Neural progenitor cell (in vitro differentiated cells): ENCODE results near the gene SLCO3A1. TPM values are rescaled to one million over a fixed set of nuclear protein-coding genes. Genes with fewer than 3 reads are reported as not detected.
A peak's percentile ranks its signal among the peaks of the same experiment; 100 is the strongest.

Source experiments
- DNase-seq: peaks from one replicate; pipeline ENCODE4 v3.0.0-alpha.2; 2016; ENCODE audit warnings: low spot score
- H2AFZ ChIP-seq: fragments of 200-600 bp; sonication (generic); replicated peaks from 2 replicates; pipeline ENCODE4 v1.6.1; 2016; ENCODE audit warnings: antibody characterized with exemption
- H3F3A ChIP-seq: fragments of 200-600 bp; sonication (generic); 2 replicates; pipeline ENCODE4 v1.6.1; 2016; ENCODE audit warnings: antibody characterized with exemption, low read depth
- H3K27ac ChIP-seq: fragments of 200-600 bp; sonication (generic); 2 replicates; pipeline ENCODE4 v1.5.1; 2016; ENCODE audit warnings: mild to moderate bottlenecking
- H3K27me3 ChIP-seq: fragments of 200-600 bp; sonication (generic); 2 replicates; pipeline ENCODE4 v1.6.1; 2016; ENCODE audit warnings: mild to moderate bottlenecking, moderate library complexity
- H3K36me3 ChIP-seq: fragments of 200-600 bp; sonication (generic); 2 replicates; pipeline ENCODE4 v1.5.1; 2016
- H3K4me1 ChIP-seq: fragments of 200-600 bp; sonication (generic); 2 replicates; pipeline ENCODE4 v1.6.1; 2016; ENCODE audit warnings: mixed run types
- H3K4me2 ChIP-seq: fragments of 200-600 bp; sonication (generic); 2 replicates; pipeline ENCODE4 v1.6.1; 2016
- H3K4me3 ChIP-seq: fragments of 200-600 bp; sonication (generic); 2 replicates; pipeline ENCODE4 v1.5.1; 2016
- H3K79me2 ChIP-seq: fragments of 200-600 bp; sonication (generic); 2 replicates; pipeline ENCODE4 v1.6.1; 2016; ENCODE audit warnings: low read depth
- H3K9ac ChIP-seq: fragments of 200-600 bp; sonication (generic); 2 replicates; pipeline ENCODE4 v1.6.1; 2016
- H3K9me3 ChIP-seq: fragments of 200-600 bp; sonication (generic); 2 replicates; pipeline ENCODE4 v1.5.1; 2016; ENCODE audit warnings: low read depth
- H4K20me1 ChIP-seq: fragments of 200-600 bp; sonication (generic); 2 replicates; pipeline ENCODE4 v1.6.1; 2016; ENCODE audit warnings: low read depth
- H3K27ac Mint-ChIP-seq: 3 replicates; pipeline ENCODE4 v1.8.0; 2021; ENCODE audit warnings: mixed read lengths
- H3K27me3 Mint-ChIP-seq: 2 replicates; pipeline ENCODE4 v1.8.0; 2022; ENCODE audit warnings: low read depth, mild to moderate bottlenecking, inconsistent platforms, moderate library complexity, mixed read lengths; ENCODE audit not compliant: insufficient read depth
- H3K36me3 Mint-ChIP-seq: 3 replicates; pipeline ENCODE4 v1.8.0; 2021; ENCODE audit warnings: mixed read lengths
- H3K4me1 Mint-ChIP-seq: 3 replicates; pipeline ENCODE4 v1.8.0; 2021; ENCODE audit warnings: mixed read lengths
- H3K4me3 Mint-ChIP-seq: 3 replicates; pipeline ENCODE4 v1.8.0; 2021; ENCODE audit warnings: mild to moderate bottlenecking, moderate library complexity, mixed read lengths
- H3K9me3 Mint-ChIP-seq: 3 replicates; pipeline ENCODE4 v1.8.0; 2020; ENCODE audit warnings: mixed read lengths
- EZH2 ChIP-seq: fragments of 200-600 bp; sonication (generic); IDR thresholded peaks from 2 replicates; pipeline ENCODE4 v1.6.1; 2017; ENCODE audit warnings: antibody characterized with exemption, mild to moderate bottlenecking, moderate library complexity
- EZH2phosphoT487 ChIP-seq: fragments of 200-600 bp; sonication (generic); IDR thresholded peaks from 2 replicates; pipeline ENCODE4 v1.6.1; 2017; ENCODE audit warnings: antibody characterized with exemption
- total RNA-seq: library from RNA; depleted of rRNA; stranded (reverse); fragments of >200 nt; gene quantifications from 2 replicates; pipeline ENCODE4 v1.2.3, GENCODE V29; 2015; ENCODE audit warnings: low replicate concordance
- TF ChIP-seq, protein P1 (sequence below): fragments of 200-600 bp; sonication (generic); IDR thresholded peaks from 2 replicates; pipeline ENCODE4 v1.5.1; 2017; ENCODE audit warnings: antibody characterized with exemption, mild to moderate bottlenecking

The SLCO3A1 gene
- total RNA-seq, 1 donor from 2014 or later: 6.6 TPM

DNA sequence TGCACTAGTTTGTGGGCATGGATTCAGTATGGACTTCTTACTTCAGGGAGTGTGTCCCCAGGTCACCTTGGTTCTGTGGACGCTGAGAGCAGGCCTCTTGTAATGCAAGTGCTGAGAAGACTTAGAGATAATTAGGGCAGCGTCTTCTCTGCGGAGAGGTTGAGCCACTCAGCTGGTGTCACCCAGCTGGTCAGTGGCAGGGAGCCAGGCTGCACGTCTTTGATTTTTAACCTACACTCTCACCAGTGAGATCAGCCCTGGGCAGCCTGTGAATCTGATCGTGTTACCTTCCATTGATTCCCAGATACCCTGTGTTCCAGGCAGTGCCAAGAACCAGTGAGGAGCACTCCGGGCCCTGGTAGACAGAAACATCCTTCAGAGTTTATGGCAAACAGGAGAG is 92.6 kb downstream of the SLCO3A1 start:
- Mint-ChIP-seq H3K9me3 (no peaks in the 10 kb centered on the region), H3K36me3 (no peaks in the 10 kb centered on the region), H3K4me3 (no peak overlapping the region), H3K4me1 (peaks cover 58% of the 10 kb centered on the region), H3K27ac (no peak overlapping the region), H3K27me3 (peaks cover 7% of the 10 kb centered on the region)
- DNase-seq: no peak
- Histone ChIP-seq H3K27me3 (no peaks in the 10 kb centered on the region), H3K79me2 (peaks cover 5% of the 10 kb centered on the region), H4K20me1 (peaks cover 4% of the 10 kb centered on the region), H3K4me1 (peaks cover 34% of the 10 kb centered on the region), H3F3A (peaks cover 15% of the 10 kb centered on the region), H3K9me3 (no peaks in the 10 kb centered on the region), H3K36me3 (no peaks in the 10 kb centered on the region), H3K4me3 (no peak overlapping the region), H3K27ac (no peak overlapping the region), H2AFZ (no peak overlapping the region), H3K9ac (no peak overlapping the region), H3K4me2 (no peak overlapping the region)
- TF ChIP-seq EZH2phosphoT487 (no peak), EZH2 (no peak)
- TF ChIP-seq, protein P1, sequence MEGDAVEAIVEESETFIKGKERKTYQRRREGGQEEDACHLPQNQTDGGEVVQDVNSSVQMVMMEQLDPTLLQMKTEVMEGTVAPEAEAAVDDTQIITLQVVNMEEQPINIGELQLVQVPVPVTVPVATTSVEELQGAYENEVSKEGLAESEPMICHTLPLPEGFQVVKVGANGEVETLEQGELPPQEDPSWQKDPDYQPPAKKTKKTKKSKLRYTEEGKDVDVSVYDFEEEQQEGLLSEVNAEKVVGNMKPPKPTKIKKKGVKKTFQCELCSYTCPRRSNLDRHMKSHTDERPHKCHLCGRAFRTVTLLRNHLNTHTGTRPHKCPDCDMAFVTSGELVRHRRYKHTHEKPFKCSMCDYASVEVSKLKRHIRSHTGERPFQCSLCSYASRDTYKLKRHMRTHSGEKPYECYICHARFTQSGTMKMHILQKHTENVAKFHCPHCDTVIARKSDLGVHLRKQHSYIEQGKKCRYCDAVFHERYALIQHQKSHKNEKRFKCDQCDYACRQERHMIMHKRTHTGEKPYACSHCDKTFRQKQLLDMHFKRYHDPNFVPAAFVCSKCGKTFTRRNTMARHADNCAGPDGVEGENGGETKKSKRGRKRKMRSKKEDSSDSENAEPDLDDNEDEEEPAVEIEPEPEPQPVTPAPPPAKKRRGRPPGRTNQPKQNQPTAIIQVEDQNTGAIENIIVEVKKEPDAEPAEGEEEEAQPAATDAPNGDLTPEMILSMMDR: no peak

DNA sequence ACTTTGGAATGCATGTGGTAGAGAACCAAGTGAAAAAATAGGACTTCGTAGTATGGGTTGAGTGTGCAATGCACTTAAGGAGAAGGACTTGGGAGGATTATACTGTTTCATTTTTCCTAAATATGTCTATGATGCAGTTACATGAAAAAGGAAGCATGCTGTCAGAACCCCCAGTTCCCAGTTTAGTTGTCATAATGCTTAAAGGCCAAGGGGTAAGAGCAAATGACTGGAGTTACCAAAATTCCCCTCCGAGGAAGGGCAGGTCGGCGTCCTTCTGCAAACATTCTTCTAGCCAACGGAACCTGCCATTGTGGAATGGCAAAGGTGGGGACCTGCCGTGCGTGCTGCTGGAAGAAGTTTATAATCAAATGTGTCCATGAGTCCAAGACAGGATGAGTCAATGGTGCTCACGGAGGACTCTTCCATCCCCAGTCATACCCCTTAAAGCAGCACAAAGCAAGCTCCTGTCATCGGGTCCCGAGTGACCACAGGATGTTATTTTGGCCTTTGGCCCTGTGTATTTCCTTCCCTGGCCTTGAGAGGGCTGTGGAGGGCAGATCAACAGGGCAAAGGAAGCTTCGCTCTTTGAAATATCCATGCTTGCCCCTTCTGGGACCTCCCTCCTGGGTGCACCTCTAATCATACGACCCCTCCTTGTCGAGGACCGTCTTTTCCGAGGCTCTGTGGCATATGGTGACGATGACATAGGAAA is 93.2 kb downstream of the SLCO3A1 start:
- peaks cover 7% of the 10 kb centered on the region for H3K79me2 ChIP-seq
- no peak overlapping the region for H3K9ac ChIP-seq
- Mint-ChIP-seq H3K36me3 (no peaks in the 10 kb centered on the region), H3K27me3 (peaks cover 7% of the 10 kb centered on the region), H3K4me3 (no peak overlapping the region), H3K9me3 (no peaks in the 10 kb centered on the region), H3K4me1 (peaks cover 52% of the 10 kb centered on the region), H3K27ac (no peak overlapping the region)
- no peaks in the 10 kb centered on the region for H3K9me3 ChIP-seq
- peaks cover 15% of the 10 kb centered on the region for H3F3A ChIP-seq
- no peak overlapping the region for H2AFZ ChIP-seq
- TF ChIP-seq EZH2 (no peak), EZH2phosphoT487 (no peak)
- TF ChIP-seq, protein P1: peak; percentile 24
- no peak overlapping the region for H3K4me3 ChIP-seq
- H3K27ac ChIP-seq: no peak overlapping the region
- no peaks in the 10 kb centered on the region for H3K36me3 ChIP-seq
- H4K20me1 ChIP-seq: no peaks in the 10 kb centered on the region
- no peak overlapping the region for H3K4me2 ChIP-seq
- peak; percentile 38 for DNase-seq
- H3K4me1 ChIP-seq: peaks cover 28% of the 10 kb centered on the region
- no peaks in the 10 kb centered on the region for H3K27me3 ChIP-seq

DNA sequence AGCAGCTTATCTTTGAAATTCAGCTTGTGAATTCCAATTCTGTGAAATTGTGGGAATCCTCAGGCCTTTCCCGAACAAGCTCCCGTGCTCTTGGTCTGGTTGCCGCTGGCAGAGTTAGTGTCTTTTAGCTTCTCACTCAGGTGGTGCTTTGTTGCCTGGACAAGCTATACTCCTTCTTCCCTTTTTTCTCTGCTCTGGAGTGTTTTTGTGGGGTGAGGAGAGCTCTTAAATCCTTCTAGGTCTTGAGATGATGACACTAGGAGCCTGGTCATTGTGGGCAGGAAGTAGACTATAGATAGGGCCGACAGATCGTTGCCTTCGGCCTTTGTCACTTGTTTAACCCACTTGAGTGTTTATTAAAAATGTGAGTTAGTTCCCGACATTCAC is 93.8 kb downstream of the SLCO3A1 start:
- H3K27ac ChIP-seq: no peak overlapping the region
- no peak overlapping the region for H3K4me3 ChIP-seq
- TF ChIP-seq EZH2phosphoT487 (no peak), EZH2 (no peak)
- TF ChIP-seq, protein P1: no peak
- no peak overlapping the region for H3K4me2 ChIP-seq
- no peak overlapping the region for H3K9ac ChIP-seq
- H3K4me1 ChIP-seq: peaks cover 28% of the 10 kb centered on the region
- H3K36me3 ChIP-seq: no peaks in the 10 kb centered on the region
- no peaks in the 10 kb centered on the region for H3K9me3 ChIP-seq
- Mint-ChIP-seq H3K27me3 (peaks cover 7% of the 10 kb centered on the region), H3K4me3 (no peak overlapping the region), H3K36me3 (no peaks in the 10 kb centered on the region), H3K27ac (no peak overlapping the region), H3K9me3 (no peaks in the 10 kb centered on the region), H3K4me1 (peaks cover 46% of the 10 kb centered on the region)
- DNase-seq: no peak
- H4K20me1 ChIP-seq: no peaks in the 10 kb centered on the region
- H2AFZ ChIP-seq: no peak overlapping the region
- H3K27me3 ChIP-seq: no peaks in the 10 kb centered on the region
- H3K79me2 ChIP-seq: peaks cover 13% of the 10 kb centered on the region
- peaks cover 15% of the 10 kb centered on the region for H3F3A ChIP-seq
